Kidney (tissue), 22 donors: ENCODE measurements around the gene TRIM39. TPM values are rescaled to one million over a fixed set of nuclear protein-coding genes. Genes with fewer than 3 reads are reported as not detected.
"Not testable (repeated sequence)": the region's sequence is repeated elsewhere in the genome, so short reads cannot be mapped to it uniquely, and the experiment has no call there.

Experiments
- DNase-seq, 5 donors: peaks; one replicate each; pipeline ENCODE4 v3.0.0-alpha.2; 2013 to 2020
- FAIRE-seq: peaks from 2 replicates; lab custom pipeline; 2012; peaks lifted over from hg19 to GRCh38; lab: Jason Lieb, UNC
- H3K27ac ChIP-seq, 2 donors: one replicate each; pipeline ENCODE4 v1.7.0; 2013; ENCODE audit warnings: low read depth in 2 of 2, low read length in 2 of 2, inconsistent platforms in 1 of 2
- H3K27me3 ChIP-seq: one replicate; pipeline ENCODE4 v1.7.1; 2013; ENCODE audit warnings: low read length, inconsistent platforms; ENCODE audit not compliant: control insufficient read depth, insufficient read depth
- H3K36me3 ChIP-seq, 3 donors: one replicate each; pipeline versions ENCODE4 v1.7.0 to v1.7.1; 2013; ENCODE audit warnings: low read length in 3 of 3, control low read depth in 1 of 3, inconsistent platforms in 1 of 3; ENCODE audit not compliant: insufficient read depth in 3 of 3, control insufficient read depth in 2 of 3
- H3K4me1 ChIP-seq, 3 donors: one replicate each; pipeline versions ENCODE4 v1.7.0 to v1.7.1; 2013; ENCODE audit warnings: low read length in 3 of 3, inconsistent platforms in 1 of 3, low read depth in 1 of 3; ENCODE audit not compliant: control insufficient read depth in 2 of 3, insufficient read depth in 2 of 3
- H3K4me3 ChIP-seq, 3 donors: one replicate each; pipeline versions ENCODE4 v1.7.0 to v1.8.1; 2013; ENCODE audit warnings: low read length in 3 of 3, control low read depth in 1 of 3, inconsistent platforms in 1 of 3
- H3K9ac ChIP-seq, 3 donors: one replicate each; pipeline versions ENCODE4 v1.7.0 to v1.7.1; 2013; ENCODE audit warnings: low read length in 3 of 3, control low read depth in 1 of 3, inconsistent platforms in 1 of 3
- H3K9me3 ChIP-seq, 3 donors: one replicate each; pipeline versions ENCODE4 v1.7.0 to v1.7.1; 2013; ENCODE audit warnings: low read length in 3 of 3, control low read depth in 1 of 3, inconsistent platforms in 1 of 3; ENCODE audit not compliant: control insufficient read depth in 2 of 3, insufficient read depth in 1 of 3
- CTCF ChIP-seq: IDR thresholded peaks from 3 replicates; pipeline ENCODE4 v1.5.1; 2012; ENCODE audit warnings: mild to moderate bottlenecking, moderate library complexity, borderline replicate concordance; ENCODE audit not compliant: insufficient read depth; ENCODE audit errors: extremely low read depth
- intact Hi-C: fragments of 100-400 bp; cut with DNase I; formaldehyde crosslinking; loops from one replicate; pipeline ENCODE4 v1.11.1; 2022
- long read RNA-seq, 10 donors: library from polyadenylated mRNA in 1 of 10; unstranded in 1 of 10; transcript quantifications; one replicate each; pipeline ENCODE4 v2.0.0 and lab custom pipeline, GENCODE V29; 2021 to 2026
- polyA plus RNA-seq: library from polyadenylated mRNA; stranded (reverse); fragments of 350-450 nt; fragmentation: Illumina TruSeq; extraction: RNeasy Lipid Tissue Mini Kit (QIAGEN cat#74804); gene quantifications from one replicate; pipeline ENCODE4 v1.2.3, GENCODE V29; 2014; ENCODE audit warnings: low read depth, low replicate concordance; ENCODE audit not compliant: insufficient read depth
- total RNA-seq: library from RNA; stranded (reverse); fragmentation: NEBNext Ultra II Directional; extraction: Animal tissue kit (Norgen Biotek cat#: 25700); gene quantifications from one replicate; pipeline ENCODE4 v1.2.1, GENCODE V29; 2021
- donor health status: control.
- donor health status: control.
- donor health status: control.
- donor health status: control.
- donor health status: control.
- donor health status: DM: yes; HTN: yes; CAD: no.
- donor health status: Normal renal cell carcinoma (clear cell type).

The TRIM39 gene
- 17.7 TPM for total RNA-seq
- polyA plus RNA-seq: 8.6 TPM
- long read RNA-seq, donor 1, partial matches to known transcripts: 0 of 1 reads
- long read RNA-seq, donor 1, other reads (novel, unspliced or antisense): 0 of 1 reads
- long read RNA-seq, donor 2, partial matches to known transcripts: 0 of 2 reads
- long read RNA-seq, donor 2, other reads (novel, unspliced or antisense): 0 of 2 reads
- long read RNA-seq, donor 3: 0 reads
- long read RNA-seq, donor 4, partial matches to known transcripts: 0 of 1 reads
- long read RNA-seq, donor 4, other reads (novel, unspliced or antisense): 0 of 1 reads
- long read RNA-seq, donor 5: 0 reads
- long read RNA-seq, donor 6: 0 reads
- long read RNA-seq, donor 7, partial matches to known transcripts: 7 of 20 reads
- long read RNA-seq, donor 7, other reads (novel, unspliced or antisense): 8 of 20 reads
- long read RNA-seq, donor 8, partial matches to known transcripts: 0 of 2 reads
- long read RNA-seq, donor 8, other reads (novel, unspliced or antisense): 0 of 2 reads
- long read RNA-seq, donor 9: 0 reads
- long read RNA-seq, donor 10: 0 reads

GRCh38 chr6:30326526-30327231, at the start of gene TRIM39:
TRIM39 (plus strand) TSS chr6:30326927; CDS start chr6:30329318, 2,391 bp downstream.
- no peaks in the 10 kb centered on the region for H3K27me3 ChIP-seq
- H3K36me3 ChIP-seq: peaks cover 0 to 11% (median 9%) of the 10 kb centered on the region in 3 donors
- H3K4me3 ChIP-seq: peak within 1 kb of the TSS; percentile 88 to 92 (median 90)
- no peak for TF ChIP-seq CTCF
- no peaks in the 10 kb centered on the region for H3K9me3 ChIP-seq
- FAIRE-seq: no peak
- H3K4me1 ChIP-seq: peaks cover 0 to 20% (median 0%) of the 10 kb centered on the region in 3 donors
- H3K9ac ChIP-seq: peak within 1 kb of the TSS; percentile 26 to 91 (median 87)
- peak within 1 kb of the TSS; percentile 84 to 94 for H3K27ac ChIP-seq
- intact Hi-C loops: no loop called here
- DNase-seq: peak; percentile 86 to 97 (median 93)

- H3K4me3 ChIP-seq, H3K4me1 ChIP-seq, H3K27ac ChIP-seq, H3K36me3 ChIP-seq, H3K9ac ChIP-seq, H3K27me3 ChIP-seq, intact Hi-C loops, DNase-seq, FAIRE-seq: not testable (repeated sequence)
- H3K9me3 ChIP-seq: peaks cover 2 to 70% (median 3%) of the 10 kb centered on the region in 3 donors
Observed at GRCh38 chr6:30280988-30281387, 45.7 kb upstream of the TRIM39 start.

GRCh38 chr6:30282522-30282921, 44.2 kb upstream of the TRIM39 start:
- H3K4me3 ChIP-seq: no peak overlapping the region
- intact Hi-C loops: no loop called here
- H3K36me3 ChIP-seq: no peaks in the 10 kb centered on the region
- TF ChIP-seq CTCF: no peak
- no peaks in the 10 kb centered on the region for H3K27me3 ChIP-seq
- no peak for DNase-seq
- no peaks in the 10 kb centered on the region for H3K4me1 ChIP-seq
- no peak for FAIRE-seq
- H3K27ac ChIP-seq: no peak overlapping the region
- peaks cover 2 to 72% (median 3%) of the 10 kb centered on the region in 3 donors for H3K9me3 ChIP-seq
- no peak overlapping the region for H3K9ac ChIP-seq

- no peaks in the 10 kb centered on the region for H3K27me3 ChIP-seq
- no peak overlapping the region for H3K27ac ChIP-seq
- no peak overlapping the region for H3K4me3 ChIP-seq
- no peak for DNase-seq
- no peak overlapping the region for H3K9ac ChIP-seq
- H3K36me3 ChIP-seq: peaks cover 0 to 1% (median under 1%) of the 10 kb centered on the region in 3 donors
- no peaks in the 10 kb centered on the region for H3K4me1 ChIP-seq
- peaks cover 2 to 70% (median 3%) of the 10 kb centered on the region in 3 donors for H3K9me3 ChIP-seq
- intact Hi-C loops: no loop called here
- TF ChIP-seq CTCF: no peak
- FAIRE-seq: no peak
Observed at GRCh38 chr6:30283761-30284160, 43.0 kb upstream of the TRIM39 start.
